H9 (cell line): ENCODE measurements around the gene MT1A. TPM values are rescaled to one million over a fixed set of nuclear protein-coding genes. Genes with fewer than 3 reads are reported as not detected.

Experiments
- DNase-seq: peaks from one replicate; pipeline ENCODE4 v3.0.0-alpha.2; 2017
- H2AFZ ChIP-seq: one replicate; pipeline ENCODE4 v1.6.1; 2013; ENCODE audit warnings: mild to moderate bottlenecking, low read length, control low read depth, moderate library complexity
- H2AK5ac ChIP-seq: 2 replicates; pipeline ENCODE4 v1.6.1; 2013; ENCODE audit warnings: low read length, control low read depth, mixed read lengths; ENCODE audit not compliant: insufficient read length
- H2BK120ac ChIP-seq: one replicate; pipeline ENCODE4 v1.6.1; 2013; ENCODE audit warnings: low read depth, mild to moderate bottlenecking, low read length, control low read depth, inconsistent platforms; ENCODE audit not compliant: poor library complexity, severe bottlenecking
- H2BK12ac ChIP-seq: 2 replicates; pipeline ENCODE4 v1.6.1; 2013; ENCODE audit warnings: low read length, control low read depth, mixed read lengths, low read depth; ENCODE audit not compliant: insufficient read length
- H2BK15ac ChIP-seq: 2 replicates; pipeline ENCODE4 v1.6.1; 2013; ENCODE audit warnings: low read depth, low read length, control low read depth
- H2BK20ac ChIP-seq: one replicate; pipeline ENCODE4 v1.6.1; 2013; ENCODE audit warnings: low read depth, mild to moderate bottlenecking, low read length, control low read depth, inconsistent platforms; ENCODE audit not compliant: poor library complexity, severe bottlenecking
- H2BK5ac ChIP-seq: 2 replicates; pipeline ENCODE4 v1.6.1; 2013; ENCODE audit warnings: low read length, control low read depth, mixed read lengths; ENCODE audit not compliant: insufficient read length
- H3K14ac ChIP-seq: 2 replicates; pipeline ENCODE4 v1.6.1; 2013; ENCODE audit warnings: low read length, control low read depth; ENCODE audit not compliant: insufficient read depth
- H3K18ac ChIP-seq: 2 replicates; pipeline ENCODE4 v1.6.1; 2013; ENCODE audit warnings: low read depth, mild to moderate bottlenecking, mixed read lengths, low read length, control low read depth; ENCODE audit not compliant: insufficient read length
- H3K23ac ChIP-seq: 2 replicates; pipeline ENCODE4 v1.6.1; 2013; ENCODE audit warnings: low read length, control low read depth, mixed read lengths, low read depth; ENCODE audit not compliant: insufficient read length
- H3K23me2 ChIP-seq: 2 replicates; pipeline ENCODE4 v1.6.1; 2013; ENCODE audit warnings: low read depth, mild to moderate bottlenecking, mixed read lengths, low read length, control low read depth; ENCODE audit not compliant: insufficient read length, poor library complexity, severe bottlenecking
- H3K27ac ChIP-seq: 2 replicates; pipeline ENCODE4 v1.5.1; 2013; ENCODE audit warnings: low read length, control low read depth, mixed read lengths, low read depth; ENCODE audit not compliant: insufficient read length
- H3K27me3 ChIP-seq: 2 replicates; pipeline ENCODE4 v1.6.1; 2013; ENCODE audit warnings: low read length, control low read depth, inconsistent platforms; ENCODE audit not compliant: insufficient read depth
- H3K4ac ChIP-seq: 2 replicates; pipeline ENCODE4 v1.6.1; 2013; ENCODE audit warnings: low read depth, mild to moderate bottlenecking, control low read depth, inconsistent platforms, low read length, moderate library complexity
- H3K4me1 ChIP-seq: 2 replicates; pipeline ENCODE4 v1.6.1; 2013; ENCODE audit warnings: low read length, control low read depth, inconsistent platforms; ENCODE audit not compliant: insufficient read depth
- H3K4me2 ChIP-seq: 2 replicates; pipeline ENCODE4 v1.6.1; 2013; ENCODE audit warnings: low read length, control low read depth, mixed read lengths; ENCODE audit not compliant: insufficient read length, insufficient read depth
- H3K56ac ChIP-seq: 2 replicates; pipeline ENCODE4 v1.6.1; 2013; ENCODE audit warnings: low read depth, mild to moderate bottlenecking, mixed read lengths, low read length, control low read depth; ENCODE audit not compliant: insufficient read length
- H3K79me1 ChIP-seq: 2 replicates; pipeline ENCODE4 v1.6.1; 2013; ENCODE audit warnings: low read depth, mild to moderate bottlenecking, moderate library complexity, low read length, control low read depth, inconsistent platforms; ENCODE audit not compliant: insufficient read depth, poor library complexity, severe bottlenecking
- H3K79me2 ChIP-seq: 2 replicates; pipeline ENCODE4 v1.6.1; 2013; ENCODE audit warnings: low read length, control low read depth, inconsistent platforms; ENCODE audit not compliant: insufficient read depth
- H3K9ac ChIP-seq: 2 replicates; pipeline ENCODE4 v1.6.1; 2013; ENCODE audit warnings: low read length, control low read depth, mixed read lengths; ENCODE audit not compliant: insufficient read length; ENCODE audit errors: extremely low read depth
- H3K9me3 ChIP-seq: one replicate; pipeline ENCODE4 v1.6.1; 2013; ENCODE audit warnings: low read depth, low read length, inconsistent platforms; ENCODE audit not compliant: control insufficient read depth
- H3T11ph ChIP-seq: one replicate; pipeline ENCODE4 v1.6.1; 2013; ENCODE audit warnings: mild to moderate bottlenecking, low read length, control low read depth, inconsistent platforms
- H4K20me1 ChIP-seq: one replicate; pipeline ENCODE4 v1.6.1; 2013; ENCODE audit not compliant: control insufficient read depth, insufficient read length, insufficient read depth
- H4K5ac ChIP-seq: 2 replicates; pipeline ENCODE4 v1.6.1; 2013; ENCODE audit warnings: low read depth, mild to moderate bottlenecking, mixed read lengths, low read length, control low read depth; ENCODE audit not compliant: insufficient read length
- H4K8ac ChIP-seq: replicated peaks from 2 replicates; pipeline ENCODE4 v1.6.1; 2013; ENCODE audit warnings: low read length, control low read depth, mixed read lengths, low read depth; ENCODE audit not compliant: insufficient read length
- H4K91ac ChIP-seq: 2 replicates; pipeline ENCODE4 v1.6.1; 2013; ENCODE audit warnings: low read depth, mild to moderate bottlenecking, moderate library complexity, mixed read lengths, low read length, control low read depth; ENCODE audit not compliant: insufficient read length
- H3K27ac Mint-ChIP-seq, 3 experiments: 2 replicates in 2 of 3; 3 replicates in 1 of 3; pipeline ENCODE4 v1.8.0; 2020 to 2021; ENCODE audit warnings: mixed read lengths in 3 of 3, mild to moderate bottlenecking in 1 of 3, moderate library complexity in 1 of 3
- H3K27me3 Mint-ChIP-seq: 2 replicates; pipeline ENCODE4 v1.8.0; 2021; ENCODE audit warnings: low read depth, mild to moderate bottlenecking, moderate library complexity, mixed read lengths
- H3K36me3 Mint-ChIP-seq, 3 experiments: 2 replicates in 2 of 3; 3 replicates in 1 of 3; pipeline ENCODE4 v1.8.0; 2020 to 2021; ENCODE audit warnings: low read depth in 3 of 3, mixed read lengths in 3 of 3; ENCODE audit not compliant: insufficient read depth in 1 of 3
- H3K4me1 Mint-ChIP-seq, 2 experiments: 2 replicates each; pipeline ENCODE4 v1.8.0; 2020; ENCODE audit warnings: mixed read lengths in 2 of 2
- H3K4me3 Mint-ChIP-seq, 2 experiments: 2 replicates in 1 of 2; 3 replicates in 1 of 2; pipeline ENCODE4 v1.8.0; 2020 to 2021; ENCODE audit warnings: mild to moderate bottlenecking in 2 of 2, mixed read lengths in 2 of 2, moderate library complexity in 1 of 2
- H3K9me3 Mint-ChIP-seq, 2 experiments: 2 replicates in 1 of 2; 3 replicates in 1 of 2; pipeline ENCODE4 v1.8.0; 2020; ENCODE audit warnings: mild to moderate bottlenecking in 2 of 2, mixed read lengths in 2 of 2, moderate library complexity in 1 of 2
- WGBS: extraction: QIAGEN DNeasy Blood & Tissue Kit; methylation state at CpG from one replicate; pipeline ENCODE4 v1.1.7; 2013; ENCODE audit warnings: missing lambda C conversion rate, low lambda C conversion rate, mixed read lengths; ENCODE audit not compliant: insufficient read length; ENCODE audit errors: extremely low coverage; 5-methylcytosine and 5-hydroxymethylcytosine counted together
- total RNA-seq: library from RNA; stranded (reverse); gene quantifications from 2 replicates; pipeline ENCODE4 v1.2.1, GENCODE V29; 2021
- TF ChIP-seq, protein P1 (sequence below): fragments of 200-600 bp; sonication (generic); conservative IDR thresholded peaks from 3 replicates; pipeline ENCODE4 v1.8.0; 2021; ENCODE audit warnings: antibody characterized with exemption, mild to moderate bottlenecking

Gene MT1A
- total RNA-seq, 1 experiment from 2014 or later = not detected

DNA sequence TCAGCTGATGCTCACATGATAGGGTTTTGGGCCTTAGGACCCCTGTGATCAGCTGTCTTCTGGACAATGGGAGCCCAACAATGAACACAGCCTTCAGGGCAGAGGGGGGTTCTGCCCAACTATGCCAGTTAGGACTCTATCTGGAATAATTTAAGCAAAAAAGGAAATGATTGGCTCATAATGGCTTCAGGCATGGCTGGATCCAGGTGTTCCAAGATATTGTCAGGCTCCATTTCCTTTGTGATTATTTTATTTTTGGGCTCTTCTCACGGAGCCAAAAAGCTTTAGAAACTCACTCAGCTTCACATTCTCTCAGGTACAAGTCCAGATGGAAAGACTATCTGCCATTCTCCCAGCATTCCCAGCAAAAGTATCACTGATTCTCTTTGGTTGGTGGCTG is 33.0 kb upstream of the MT1A start:
- Histone ChIP-seq H3K56ac (no peak overlapping the region), H4K91ac (no peak overlapping the region), H2BK20ac (no peak overlapping the region), H3K18ac (no peak overlapping the region), H3K23me2 (peaks cover 8% of the 10 kb centered on the region), H3K27me3 (peaks cover 18% of the 10 kb centered on the region; the same call in 1 of the 2 replicates), H3K27ac (no peak overlapping the region), H3K9me3 (no peaks in the 10 kb centered on the region), H3K14ac (no peak overlapping the region), H3K23ac (no peak overlapping the region), H2BK12ac (no peak overlapping the region), H2AK5ac (no peak overlapping the region), H3K79me2 (no peaks in the 10 kb centered on the region), H4K5ac (no peak overlapping the region), H3K79me1 (no peaks in the 10 kb centered on the region), H2BK120ac (no peak overlapping the region), H2BK15ac (no peak overlapping the region), H3K9ac (no peak overlapping the region), H4K20me1 (no peaks in the 10 kb centered on the region), H3K4me2 (no peak overlapping the region), H2BK5ac (no peak overlapping the region), H3K4me1 (peaks cover 5% of the 10 kb centered on the region; the same call in 1 of the 2 replicates), H2AFZ (no peak overlapping the region), H3K4ac (no peak overlapping the region), H3T11ph (no peak overlapping the region), H4K8ac (no peak overlapping the region)
- Mint-ChIP-seq H3K4me1 (peaks cover 31 to 37% of the 10 kb centered on the region in 2 experiments), H3K9me3 (no peaks in the 10 kb centered on the region), H3K27ac (no peak overlapping the region), H3K27me3 (peaks cover 79% of the 10 kb centered on the region), H3K36me3 (no peaks in the 10 kb centered on the region), H3K4me3 (no peak overlapping the region)
- TF ChIP-seq, protein P1, sequence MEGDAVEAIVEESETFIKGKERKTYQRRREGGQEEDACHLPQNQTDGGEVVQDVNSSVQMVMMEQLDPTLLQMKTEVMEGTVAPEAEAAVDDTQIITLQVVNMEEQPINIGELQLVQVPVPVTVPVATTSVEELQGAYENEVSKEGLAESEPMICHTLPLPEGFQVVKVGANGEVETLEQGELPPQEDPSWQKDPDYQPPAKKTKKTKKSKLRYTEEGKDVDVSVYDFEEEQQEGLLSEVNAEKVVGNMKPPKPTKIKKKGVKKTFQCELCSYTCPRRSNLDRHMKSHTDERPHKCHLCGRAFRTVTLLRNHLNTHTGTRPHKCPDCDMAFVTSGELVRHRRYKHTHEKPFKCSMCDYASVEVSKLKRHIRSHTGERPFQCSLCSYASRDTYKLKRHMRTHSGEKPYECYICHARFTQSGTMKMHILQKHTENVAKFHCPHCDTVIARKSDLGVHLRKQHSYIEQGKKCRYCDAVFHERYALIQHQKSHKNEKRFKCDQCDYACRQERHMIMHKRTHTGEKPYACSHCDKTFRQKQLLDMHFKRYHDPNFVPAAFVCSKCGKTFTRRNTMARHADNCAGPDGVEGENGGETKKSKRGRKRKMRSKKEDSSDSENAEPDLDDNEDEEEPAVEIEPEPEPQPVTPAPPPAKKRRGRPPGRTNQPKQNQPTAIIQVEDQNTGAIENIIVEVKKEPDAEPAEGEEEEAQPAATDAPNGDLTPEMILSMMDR = no peak
- no CpG with 5 or more reads among the region's 1 CpG for WGBS
- DNase-seq = no peak
